ENCODE data around the gene RSPRY1. TPM values are rescaled to one million over a fixed set of nuclear protein-coding genes. Genes with fewer than 3 reads are reported as not detected.
A peak's percentile ranks its signal among the peaks of the same experiment; 100 is the strongest.

Gene RSPRY1
- total RNA-seq, 3 donors from 2014 or later = 40.6 to 44.1 (median 42.0) TPM

DNA sequence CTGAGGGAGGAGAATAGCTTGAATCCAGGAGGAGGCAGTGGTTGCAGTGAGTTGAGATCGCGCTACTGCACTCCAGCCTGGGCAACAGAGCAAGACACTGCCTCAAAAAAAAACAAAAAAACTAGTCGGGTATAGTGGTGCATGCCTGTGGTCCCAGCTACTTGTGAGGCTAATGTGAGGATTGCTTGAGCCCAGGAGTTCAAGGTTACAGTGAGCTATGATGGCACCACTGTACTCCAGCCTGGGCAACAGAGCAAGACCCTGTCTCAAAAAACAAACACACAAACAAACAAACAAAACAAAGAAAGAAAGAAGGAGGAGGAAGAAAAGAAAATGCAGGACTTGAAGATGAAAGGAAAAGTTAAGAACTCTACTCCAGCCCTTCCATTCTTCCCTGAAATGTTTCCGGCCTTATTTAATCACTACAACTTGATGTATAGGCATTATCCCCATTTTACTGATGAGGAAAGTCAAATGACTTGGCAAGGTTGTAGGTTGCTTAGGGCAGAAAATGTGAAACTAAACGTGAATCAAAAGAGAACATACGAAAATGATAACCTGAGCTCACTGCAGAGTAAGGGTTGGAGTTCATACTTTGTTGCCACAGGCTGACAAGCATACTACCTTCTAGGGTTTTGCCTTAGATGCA lies 30.3 kb upstream of the RSPRY1 start:
- TF ChIP-seq, protein P1, sequence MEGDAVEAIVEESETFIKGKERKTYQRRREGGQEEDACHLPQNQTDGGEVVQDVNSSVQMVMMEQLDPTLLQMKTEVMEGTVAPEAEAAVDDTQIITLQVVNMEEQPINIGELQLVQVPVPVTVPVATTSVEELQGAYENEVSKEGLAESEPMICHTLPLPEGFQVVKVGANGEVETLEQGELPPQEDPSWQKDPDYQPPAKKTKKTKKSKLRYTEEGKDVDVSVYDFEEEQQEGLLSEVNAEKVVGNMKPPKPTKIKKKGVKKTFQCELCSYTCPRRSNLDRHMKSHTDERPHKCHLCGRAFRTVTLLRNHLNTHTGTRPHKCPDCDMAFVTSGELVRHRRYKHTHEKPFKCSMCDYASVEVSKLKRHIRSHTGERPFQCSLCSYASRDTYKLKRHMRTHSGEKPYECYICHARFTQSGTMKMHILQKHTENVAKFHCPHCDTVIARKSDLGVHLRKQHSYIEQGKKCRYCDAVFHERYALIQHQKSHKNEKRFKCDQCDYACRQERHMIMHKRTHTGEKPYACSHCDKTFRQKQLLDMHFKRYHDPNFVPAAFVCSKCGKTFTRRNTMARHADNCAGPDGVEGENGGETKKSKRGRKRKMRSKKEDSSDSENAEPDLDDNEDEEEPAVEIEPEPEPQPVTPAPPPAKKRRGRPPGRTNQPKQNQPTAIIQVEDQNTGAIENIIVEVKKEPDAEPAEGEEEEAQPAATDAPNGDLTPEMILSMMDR (IDR thresholded peaks at IDR 0.05) = no peak
- ATAC-seq = no peak
- intact Hi-C loops (cut with DNase I, micrococcal nuclease) = no loop called here
- peaks cover 3% of the 10 kb centered on the region for H3K4me1 ChIP-seq (ENCODE audit: low read depth)
- no peak for DNase-seq
- no peaks in the 10 kb centered on the region for H3K36me3 ChIP-seq (ENCODE audit: low read depth)
- no peak overlapping the region for H3K4me3 ChIP-seq
- no peaks in the 10 kb centered on the region for H3K9me3 ChIP-seq

DNA sequence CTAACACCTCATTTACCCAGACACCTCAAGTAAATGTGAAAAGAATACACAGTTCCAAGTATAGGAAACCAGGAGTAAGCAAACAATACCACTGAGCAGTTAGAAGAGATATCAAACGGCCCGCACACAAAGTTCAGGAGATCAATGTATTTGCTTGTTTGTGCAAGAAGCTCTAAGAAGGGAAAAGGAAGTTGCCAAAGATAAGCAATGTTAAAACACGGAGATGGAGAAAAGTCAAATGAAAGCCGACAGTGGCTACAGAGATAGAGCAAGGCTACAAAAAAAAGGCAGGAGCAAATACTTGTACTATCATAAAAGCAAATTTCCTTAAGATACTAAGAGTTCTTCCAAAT lies 29.8 kb upstream of the RSPRY1 start:
- TF ChIP-seq, protein P1 (IDR thresholded peaks at IDR 0.05) = no peak
- intact Hi-C loops (cut with DNase I, micrococcal nuclease) = no loop called here
- peak; percentile 34 for ATAC-seq
- no peaks in the 10 kb centered on the region for H3K36me3 ChIP-seq (ENCODE audit: low read depth)
- DNase-seq = no peak
- no peak overlapping the region for H3K4me3 ChIP-seq
- H3K4me1 ChIP-seq (ENCODE audit: low read depth) = peaks cover 4% of the 10 kb centered on the region
- no peaks in the 10 kb centered on the region for H3K9me3 ChIP-seq

DNA sequence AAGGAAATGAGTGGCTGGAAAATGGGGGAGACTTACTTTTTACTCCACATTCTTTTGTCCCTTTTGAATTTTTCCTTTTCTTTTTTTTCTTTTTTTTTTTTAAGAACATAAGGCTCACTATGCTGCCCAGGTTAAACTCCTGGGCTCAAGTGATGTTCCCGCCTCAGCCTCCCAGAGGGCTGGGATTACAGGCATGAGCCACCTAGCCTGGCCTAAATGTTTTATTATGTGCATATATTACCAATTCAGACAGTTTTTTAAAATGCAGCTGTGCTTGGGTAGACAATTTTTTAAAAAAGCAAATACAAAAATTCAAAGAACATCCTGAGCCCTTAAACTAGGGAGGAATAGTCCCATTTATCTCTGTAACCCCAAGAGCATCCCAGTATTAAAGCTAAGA lies 28.6 kb upstream of the RSPRY1 start:
- H3K4me3 ChIP-seq = no peak overlapping the region
- no peaks in the 10 kb centered on the region for H3K9me3 ChIP-seq
- DNase-seq (no peak), ATAC-seq (no peak)
- intact Hi-C loops (cut with DNase I, micrococcal nuclease) = no loop called here
- TF ChIP-seq, protein P1 (IDR thresholded peaks at IDR 0.05) = no peak
- peaks cover 3% of the 10 kb centered on the region for H3K36me3 ChIP-seq (ENCODE audit: low read depth)
- H3K4me1 ChIP-seq (ENCODE audit: low read depth) = peaks cover 4% of the 10 kb centered on the region

DNA sequence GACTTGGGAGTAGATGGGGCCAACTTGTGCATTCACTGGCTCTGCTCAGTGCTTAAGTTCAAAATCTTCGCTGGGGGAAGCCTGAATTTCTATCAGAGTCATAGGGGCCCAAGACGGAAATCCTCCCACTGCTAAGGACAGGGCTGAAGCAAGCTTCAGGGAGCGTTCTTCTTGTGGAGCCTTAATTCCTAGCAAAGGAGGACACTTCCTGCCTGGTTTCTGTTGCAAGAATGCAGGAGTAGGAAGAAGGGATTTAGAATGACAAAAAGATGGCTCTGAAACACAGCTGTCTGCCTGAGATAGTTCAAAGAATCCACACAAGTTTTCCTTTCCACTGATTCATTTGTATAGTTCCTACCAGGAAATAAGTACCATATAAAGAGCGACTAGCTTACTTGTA lies 26.7 kb upstream of the RSPRY1 start:
- TF ChIP-seq, protein P1 (IDR thresholded peaks at IDR 0.05) = no peak
- no peak for ATAC-seq

DNA sequence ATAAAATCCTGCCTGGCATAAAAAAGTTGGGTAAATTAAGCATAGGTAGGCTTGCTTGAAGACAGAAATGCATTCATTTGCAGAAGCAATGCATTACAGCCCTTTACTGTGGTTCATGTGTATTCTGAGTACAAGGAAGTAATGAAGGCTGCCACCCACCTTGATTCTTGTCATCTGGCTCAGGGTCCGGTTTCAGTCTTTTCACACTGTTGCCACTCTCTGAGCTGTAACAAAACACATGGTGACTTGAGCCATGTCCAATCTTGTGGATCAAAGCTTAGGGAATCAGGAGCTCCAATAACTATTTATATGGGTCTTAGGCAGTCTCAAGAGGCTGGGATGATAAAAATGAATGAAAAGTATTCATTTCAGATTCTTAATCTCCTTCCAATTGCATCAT lies 22.3 kb upstream of the RSPRY1 start:
- intact Hi-C loops (cut with DNase I, micrococcal nuclease) = loop anchor here in 1 of 2 donors (10.0 kb wide), 1 partner anchor 79 kb away; no protein-coding TSS in a partner anchor
- peaks cover 3% of the 10 kb centered on the region for H3K36me3 ChIP-seq (ENCODE audit: low read depth)
- ATAC-seq = no peak

More for the DNA sequence above, 26.7 kb upstream of the RSPRY1 start:
- Histone ChIP-seq H3K4me3 (no peak overlapping the region), H3K4me1 (ENCODE audit: low read depth) (peaks cover 4% of the 10 kb centered on the region), H3K36me3 (ENCODE audit: low read depth) (peaks cover 3% of the 10 kb centered on the region), H3K9me3 (no peaks in the 10 kb centered on the region)
- DNase-seq = no peak
- intact Hi-C loops (cut with DNase I, micrococcal nuclease) = no loop called here

More for the DNA sequence above, 22.3 kb upstream of the RSPRY1 start:
- TF ChIP-seq, protein P1 (IDR thresholded peaks at IDR 0.05) = no peak
- Histone ChIP-seq H3K4me1 (ENCODE audit: low read depth) (peaks cover 4% of the 10 kb centered on the region), H3K9me3 (no peaks in the 10 kb centered on the region), H3K4me3 (no peak overlapping the region)
- DNase-seq = no peak

Measured in mucosa of descending colon (tissue), 3 donors.